Liver (tissue), 2 donors: ENCODE data around the gene ALG6.

Experiments used
- CTCF ChIP-seq: fragments of 150-350 bp; IDR thresholded peaks from 2 replicates; pipeline ENCODE4 v1.5.1; 2017; ENCODE audit warnings: improper control_type of control experiment, low read depth, low read length; ENCODE audit not compliant: missing input control
- MAX ChIP-seq: IDR thresholded peaks from 2 replicates; pipeline ENCODE4 v1.6.1; 2016; ENCODE audit warnings: antibody characterized with exemption
- donor health status: healthy.

GRCh38 chr1:63363014-63363413, 4.4 kb upstream of the ALG6 start:
- TF ChIP-seq CTCF: no peak
- TF ChIP-seq MAX: no peak
